Hepatocyte (in vitro differentiated cells): ENCODE data around the gene HTT.

Source experiments
- EZH2 ChIP-seq: fragments of 200-600 bp; sonication (generic); IDR thresholded peaks from 2 replicates; pipeline ENCODE4 v1.6.1; 2016; ENCODE audit warnings: antibody characterized with exemption, mild to moderate bottlenecking, borderline replicate concordance
- EZH2phosphoT487 ChIP-seq: fragments of 200-600 bp; sonication (generic); IDR thresholded peaks from one replicate; pipeline ENCODE4 v1.6.1; 2018; ENCODE audit warnings: antibody characterized with exemption, mild to moderate bottlenecking, low read depth, moderate library complexity; ENCODE audit not compliant: unreplicated experiment, severe bottlenecking
- TF ChIP-seq, protein P1 (sequence below): fragments of 200-600 bp; sonication (generic); IDR thresholded peaks from 2 replicates; pipeline ENCODE4 v1.5.1; 2016; ENCODE audit warnings: antibody characterized with exemption, mild to moderate bottlenecking; ENCODE audit not compliant: poor library complexity

- TF ChIP-seq, protein P1, sequence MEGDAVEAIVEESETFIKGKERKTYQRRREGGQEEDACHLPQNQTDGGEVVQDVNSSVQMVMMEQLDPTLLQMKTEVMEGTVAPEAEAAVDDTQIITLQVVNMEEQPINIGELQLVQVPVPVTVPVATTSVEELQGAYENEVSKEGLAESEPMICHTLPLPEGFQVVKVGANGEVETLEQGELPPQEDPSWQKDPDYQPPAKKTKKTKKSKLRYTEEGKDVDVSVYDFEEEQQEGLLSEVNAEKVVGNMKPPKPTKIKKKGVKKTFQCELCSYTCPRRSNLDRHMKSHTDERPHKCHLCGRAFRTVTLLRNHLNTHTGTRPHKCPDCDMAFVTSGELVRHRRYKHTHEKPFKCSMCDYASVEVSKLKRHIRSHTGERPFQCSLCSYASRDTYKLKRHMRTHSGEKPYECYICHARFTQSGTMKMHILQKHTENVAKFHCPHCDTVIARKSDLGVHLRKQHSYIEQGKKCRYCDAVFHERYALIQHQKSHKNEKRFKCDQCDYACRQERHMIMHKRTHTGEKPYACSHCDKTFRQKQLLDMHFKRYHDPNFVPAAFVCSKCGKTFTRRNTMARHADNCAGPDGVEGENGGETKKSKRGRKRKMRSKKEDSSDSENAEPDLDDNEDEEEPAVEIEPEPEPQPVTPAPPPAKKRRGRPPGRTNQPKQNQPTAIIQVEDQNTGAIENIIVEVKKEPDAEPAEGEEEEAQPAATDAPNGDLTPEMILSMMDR, result no peak
- no peak for TF ChIP-seq EZH2phosphoT487
- no peak for TF ChIP-seq EZH2
These were observed 3.3 kb downstream of the HTT start for GRCh38 chr4:3077796-3078195.
